Endothelial cell of umbilical vein (primary cell): ENCODE data around the gene AKAP8L. TPM values are rescaled to one million over a fixed set of nuclear protein-coding genes. Genes with fewer than 3 reads are reported as not detected.

ENCODE experiments used
- BruUV-seq: library from RNA; stranded (reverse); fragments of 400-500 nt; replicated peaks from 2 replicates; lab custom pipeline; 2021; lab: Mats Ljungman, UMichigan
- CTCF ChIA-PET: fragments of 300-600, 350-600 bp; sonication (Branson Sonifier 250); formaldehyde crosslinking; loops from one replicate; lab custom pipeline; 2021; ENCODE audit warnings: antibody characterized with exemption, inconsistent platforms; lab: Charles Lee
- POLR2A ChIA-PET: fragments of 300-600, 350-600 bp; sonication (Branson Sonifier 250); formaldehyde crosslinking; loops from one replicate; lab custom pipeline; 2021; ENCODE audit warnings: antibody characterized with exemption, inconsistent platforms; lab: Charles Lee
- DNase-seq: peaks from one replicate; pipeline ENCODE4 v3.0.0-alpha.2; 2011; ENCODE audit warnings: low read depth, low spot score
- FAIRE-seq: peaks from 2 replicates; lab custom pipeline; 2011; peaks lifted over from hg19 to GRCh38; lab: Jason Lieb, UNC
- H2AFZ ChIP-seq: 2 replicates; pipeline ENCODE4 v1.6.0; 2012; ENCODE audit warnings: low read depth, low read length, control low read depth, inconsistent platforms
- H3K27ac ChIP-seq: 2 replicates; pipeline ENCODE4 v1.5.1; 2011; ENCODE audit warnings: low read depth, mild to moderate bottlenecking, control low read depth, low read length, moderate library complexity; ENCODE audit not compliant: insufficient read depth
- H3K27me3 ChIP-seq, 2 experiments: 2 replicates each; pipeline versions ENCODE4 v1.6.0 to v1.6.1; 2011; ENCODE audit warnings: low read length in 2 of 2, mixed read lengths in 1 of 2; ENCODE audit not compliant: control insufficient read depth in 2 of 2, insufficient read depth in 2 of 2
- H3K36me3 ChIP-seq, 2 experiments: 2 replicates in 1 of 2; 3 replicates in 1 of 2; pipeline ENCODE4 v1.5.1; 2011; ENCODE audit warnings: low read length in 2 of 2, mild to moderate bottlenecking in 1 of 2, moderate library complexity in 1 of 2; ENCODE audit not compliant: control insufficient read depth in 2 of 2, insufficient read depth in 2 of 2; ENCODE audit errors: extremely low read depth in 1 of 2
- H3K4me1 ChIP-seq: 3 replicates; pipeline ENCODE4 v1.5.1; 2011; ENCODE audit warnings: mild to moderate bottlenecking, low read length; ENCODE audit not compliant: control insufficient read depth, insufficient read depth; ENCODE audit errors: extremely low read depth
- H3K4me2 ChIP-seq: 2 replicates; pipeline ENCODE4 v1.6.1; 2011; ENCODE audit warnings: low read length, control low read depth, mixed read lengths; ENCODE audit not compliant: insufficient read depth
- H3K4me3 ChIP-seq, 3 experiments: fragments of 200-600 bp in 1 of 3; sonication (generic), shearing (Covaris generic) in 1 of 3; replicated peaks in 1 of 3; 2 replicates each; pipeline ENCODE4 v1.5.1; 2011 to 2016; ENCODE audit warnings: control low read depth in 3 of 3, low read length in 3 of 3, mild to moderate bottlenecking in 2 of 3, inconsistent platforms in 1 of 3, low read depth in 1 of 3, moderate library complexity in 1 of 3; ENCODE audit not compliant: insufficient read depth in 1 of 3
- H3K79me2 ChIP-seq: 2 replicates; pipeline ENCODE4 v1.6.0; 2012; ENCODE audit warnings: low read length, inconsistent platforms; ENCODE audit not compliant: control insufficient read depth, insufficient read depth
- H3K9ac ChIP-seq: replicated peaks from 2 replicates; pipeline ENCODE3; 2011; ENCODE audit warnings: low read length, control low read depth; ENCODE audit not compliant: insufficient read depth; ENCODE audit errors: extremely low read depth
- H3K9me1 ChIP-seq: replicated peaks from 3 replicates; pipeline ENCODE4 v1.6.0; 2011; ENCODE audit warnings: mild to moderate bottlenecking, low read length; ENCODE audit not compliant: control insufficient read depth, insufficient read depth; ENCODE audit errors: extremely low read depth
- H3K9me3 ChIP-seq: replicated peaks from 2 replicates; pipeline ENCODE4 v1.5.1; 2012; ENCODE audit warnings: low read length, inconsistent platforms; ENCODE audit not compliant: control insufficient read depth, insufficient read depth
- H4K20me1 ChIP-seq: replicated peaks from 2 replicates; pipeline ENCODE3; 2011; ENCODE audit warnings: mild to moderate bottlenecking, low read length; ENCODE audit not compliant: control insufficient read depth, insufficient read depth; ENCODE audit errors: extremely low read depth
- EZH2 ChIP-seq: IDR thresholded peaks from 2 replicates; pipeline ENCODE4 v1.6.1; 2012; ENCODE audit warnings: borderline replicate concordance, low read depth, mild to moderate bottlenecking, moderate library complexity, low read length, inconsistent platforms; ENCODE audit not compliant: severe bottlenecking
- GATA2 ChIP-seq: IDR thresholded peaks from 2 replicates; pipeline ENCODE4 v1.7.0; 2011; ENCODE audit warnings: low read depth, mild to moderate bottlenecking, moderate library complexity, mixed read lengths, low read length; ENCODE audit not compliant: insufficient read length, insufficient read depth
- MYC ChIP-seq: IDR thresholded peaks from one replicate; pipeline ENCODE4 v1.6.1; 2011; ENCODE audit warnings: mild to moderate bottlenecking, low read depth, low read length
- POLR2A ChIP-seq: IDR thresholded peaks from 2 replicates; pipeline ENCODE4 v1.6.1; 2012; ENCODE audit warnings: low read depth, mild to moderate bottlenecking, control low read depth, low read length
- POLR2AphosphoS5 ChIP-seq: IDR thresholded peaks from 2 replicates; pipeline ENCODE4 v1.6.1; 2012; ENCODE audit warnings: low read depth, mild to moderate bottlenecking, control low read depth, low read length, moderate library complexity; ENCODE audit not compliant: insufficient read depth
- dilution Hi-C: fragments of 300-500 bp; cut with MboI; formaldehyde crosslinking; loops from one replicate; pipeline ENCODE4 v1.15.0; 2019; ENCODE audit warnings: low sequenced_read_pairs; ENCODE audit not compliant: extremely low pct_ligation_motif_present
- intact Hi-C: fragments of 100-400 bp; cut with micrococcal nuclease; formaldehyde crosslinking; loops from one replicate; pipeline ENCODE4 v1.10.0; 2022
- polyA plus RNA-seq, 4 experiments: library from polyadenylated mRNA; depleted of rRNA in 3 of 4; stranded (reverse) in 3 of 4; unstranded in 1 of 4; fragments of >200 nt; gene quantifications; 2 replicates each; pipeline versions ENCODE4 v1.2.1 to v1.2.3, GENCODE V29; 2011 to 2012; ENCODE audit warnings: missing spikeins in 1 of 4
- total RNA-seq: library from RNA; stranded (reverse); gene quantifications from 2 replicates; pipeline ENCODE4 v1.2.3, GENCODE V29; 2021
- TF ChIP-seq, protein P1 (sequence below), 2 donors: IDR thresholded peaks; 1 replicate in 1 of 2; 2 replicates in 1 of 2; pipeline ENCODE4 v1.5.1; 2011; ENCODE audit warnings: low read length in 2 of 2, mild to moderate bottlenecking in 2 of 2, moderate library complexity in 2 of 2, control low read depth in 1 of 2, inconsistent platforms in 1 of 2, low read depth in 1 of 2; ENCODE audit not compliant: insufficient read depth in 1 of 2; ENCODE audit errors: extremely low read depth in 1 of 2
- TF ChIP-seq, protein P2 (sequence below): IDR thresholded peaks from 2 replicates; pipeline ENCODE4 v1.6.1; 2011; ENCODE audit not compliant: insufficient read depth, insufficient read length

AKAP8L gene
- total and polyA plus RNA-seq, 2 donors (not counting 3 experiments of a cell fraction or from before 2014, with no cell fraction given), result 63.9 to 99.6 TPM

GRCh38 chr19:15432629-15433518 is 14.1 kb upstream of the AKAP8L start:
- TF ChIP-seq, protein P1, sequence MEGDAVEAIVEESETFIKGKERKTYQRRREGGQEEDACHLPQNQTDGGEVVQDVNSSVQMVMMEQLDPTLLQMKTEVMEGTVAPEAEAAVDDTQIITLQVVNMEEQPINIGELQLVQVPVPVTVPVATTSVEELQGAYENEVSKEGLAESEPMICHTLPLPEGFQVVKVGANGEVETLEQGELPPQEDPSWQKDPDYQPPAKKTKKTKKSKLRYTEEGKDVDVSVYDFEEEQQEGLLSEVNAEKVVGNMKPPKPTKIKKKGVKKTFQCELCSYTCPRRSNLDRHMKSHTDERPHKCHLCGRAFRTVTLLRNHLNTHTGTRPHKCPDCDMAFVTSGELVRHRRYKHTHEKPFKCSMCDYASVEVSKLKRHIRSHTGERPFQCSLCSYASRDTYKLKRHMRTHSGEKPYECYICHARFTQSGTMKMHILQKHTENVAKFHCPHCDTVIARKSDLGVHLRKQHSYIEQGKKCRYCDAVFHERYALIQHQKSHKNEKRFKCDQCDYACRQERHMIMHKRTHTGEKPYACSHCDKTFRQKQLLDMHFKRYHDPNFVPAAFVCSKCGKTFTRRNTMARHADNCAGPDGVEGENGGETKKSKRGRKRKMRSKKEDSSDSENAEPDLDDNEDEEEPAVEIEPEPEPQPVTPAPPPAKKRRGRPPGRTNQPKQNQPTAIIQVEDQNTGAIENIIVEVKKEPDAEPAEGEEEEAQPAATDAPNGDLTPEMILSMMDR (IDR thresholded peaks at IDR 0.05; ENCODE audit: extremely low read depth in 1 of 2, insufficient read depth in 1 of 2, low read depth in 1 of 2, low read length in 2 of 2), result no peak
- TF ChIP-seq POLR2AphosphoS5, result peak; percentile 95
- no peak for TF ChIP-seq EZH2
- no peak for TF ChIP-seq GATA2
- peak; percentile 58 for TF ChIP-seq MYC
- peak; percentile 75 for TF ChIP-seq POLR2A
- TF ChIP-seq, protein P2, sequence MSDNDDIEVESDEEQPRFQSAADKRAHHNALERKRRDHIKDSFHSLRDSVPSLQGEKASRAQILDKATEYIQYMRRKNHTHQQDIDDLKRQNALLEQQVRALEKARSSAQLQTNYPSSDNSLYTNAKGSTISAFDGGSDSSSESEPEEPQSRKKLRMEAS, result peak; percentile 54
- ChIA-PET POLR2A (interaction anchor here (1.4 to 1.9 kb wide), 2 partner anchors 14 to 20 kb away, joined by 5 to 10 read pairs; partner anchors contain the start of gene AKAP8L), CTCF (interaction anchor here (0.7 to 3.6 kb wide), 6 partner anchors 14 to 255 kb away, joined by 3 to 24 read pairs (median 5); partner anchors contain the start of genes AKAP8L and WIZ)
- Histone ChIP-seq H4K20me1 (no peaks in the 10 kb centered on the region), H3K4me1 (peaks cover 12% of the 10 kb centered on the region), H3K9ac (peak overlapping the region; percentile 62), H2AFZ (peak overlapping the region; percentile 87), H3K27me3 (no peaks in the 10 kb centered on the region), H3K9me3 (no peaks in the 10 kb centered on the region), H3K36me3 (peaks cover 4 to 8% of the 10 kb centered on the region in 2 experiments), H3K4me2 (peak overlapping the region; percentile 83), H3K9me1 (no peaks in the 10 kb centered on the region), H3K27ac (peak overlapping the region; percentile 25), H3K79me2 (peaks cover 42% of the 10 kb centered on the region), H3K4me3 (peak overlapping the region; percentile 52 to 77 (median 71))
- peak; percentile 80 for FAIRE-seq
- TSS peak; percentile 56 for BruUV-seq
- intact Hi-C loops, result loop anchor here (1.0 kb wide), 4 partner anchors 14 to 123 kb away; no protein-coding TSS in a partner anchor
- dilution Hi-C loops, result no loop called here
- DNase-seq, result peak; percentile 88
